Lower lobe of right lung (tissue), 2 donors: ENCODE results near the gene NME4. TPM values are rescaled to one million over a fixed set of nuclear protein-coding genes. Genes with fewer than 3 reads are reported as not detected.

Experiments used
- ATAC-seq, 2 donors: fragments of 200-7000 bp; cut with Tn5 transposase; one replicate each; pipeline ENCODE4 v1.9.1; 2020 to 2022; ENCODE audit warnings: mild to moderate bottlenecking in 2 of 2, moderate library complexity in 2 of 2
- DNase-seq: peaks from one replicate; pipeline ENCODE4 v3.0.0-alpha.2; 2020
- H3K27ac ChIP-seq: fragments of 200-600 bp; one replicate; pipeline ENCODE4 v1.8.0; 2022
- H3K27me3 ChIP-seq: fragments of 200-600 bp; one replicate; pipeline ENCODE4 v1.8.0; 2022; ENCODE audit warnings: low read depth
- H3K36me3 ChIP-seq: fragments of 200-600 bp; one replicate; pipeline ENCODE4 v1.8.0; 2022; ENCODE audit warnings: mild to moderate bottlenecking
- H3K4me1 ChIP-seq: fragments of 200-600 bp; one replicate; pipeline ENCODE4 v1.8.0; 2022
- H3K4me3 ChIP-seq: fragments of 200-600 bp; one replicate; pipeline ENCODE4 v1.8.0; 2022; ENCODE audit warnings: mild to moderate bottlenecking
- H3K9me3 ChIP-seq: fragments of 200-600 bp; one replicate; pipeline ENCODE4 v1.8.0; 2022
- CTCF ChIP-seq: fragments of 200-600 bp; IDR thresholded peaks from one replicate; pipeline ENCODE4 v1.8.0; 2022; ENCODE audit warnings: antibody characterized with exemption, mild to moderate bottlenecking
- intact Hi-C: fragments of 100-400 bp; cut with DNase I; formaldehyde crosslinking; loops from one replicate; pipeline ENCODE4 v1.11.0; 2022
- total RNA-seq: library from RNA; stranded (reverse); fragmentation: NEBNext Ultra II Directional; extraction: Animal tissue kit (Norgen Biotek cat#: 25700); gene quantifications from one replicate; pipeline ENCODE4 v1.2.1, GENCODE V29; 2021
- donor health status: DM: no; HTN: yes; CAD: no; lungs with severe emphysema.

NME4 gene
- total RNA-seq, 1 donor from 2014 or later: 42.3 TPM

DNA sequence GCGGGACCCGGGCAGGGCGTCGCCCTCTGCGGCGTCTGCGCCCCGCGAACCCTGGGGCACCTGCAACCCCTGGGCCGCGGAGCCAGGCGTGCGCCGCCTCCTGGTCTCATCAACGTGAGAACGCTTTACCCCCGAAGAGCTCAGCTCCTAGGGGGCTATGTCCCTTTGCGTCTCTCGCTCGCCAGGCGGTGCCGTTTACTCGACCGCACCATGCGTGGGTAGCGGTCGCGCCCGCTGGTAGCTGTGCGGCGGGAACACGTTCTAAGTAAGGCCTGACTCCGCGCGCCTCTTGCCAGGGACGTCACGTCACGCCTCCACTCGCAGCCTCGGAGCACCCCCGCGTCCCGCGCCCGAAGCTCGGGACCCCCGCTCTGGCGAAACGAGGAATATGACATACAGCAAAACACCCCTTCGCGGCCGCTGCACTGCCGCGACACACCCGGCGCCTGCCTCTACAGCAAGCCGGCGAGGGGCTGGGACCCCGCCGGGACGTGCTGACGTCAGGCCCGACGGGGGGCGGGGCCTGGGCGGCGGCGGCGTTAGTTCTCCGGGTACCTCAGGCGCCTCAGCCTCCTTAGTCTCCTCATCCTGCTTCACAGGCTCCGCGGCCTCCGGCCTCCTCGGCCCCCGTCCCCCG lies 28.2 kb downstream of the NME4 start, which contains the start of gene RAB11FIP3:
Gene RAB11FIP3 (plus strand): TSS at position 568 of the 637 bp plus-strand sequence. CDS start 358 bp downstream, outside the sequence.
- Histone ChIP-seq H3K27me3 (no peaks in the 10 kb centered on the region), H3K4me1 (peaks cover 36% of the 10 kb centered on the region), H3K36me3 (no peaks in the 10 kb centered on the region), H3K4me3 (peak within 1 kb of the TSS; percentile 78), H3K9me3 (no peaks in the 10 kb centered on the region), H3K27ac (peak within 1 kb of the TSS; percentile 93)
- intact Hi-C loops: no loop called here
- DNase-seq (peak; percentile 86), ATAC-seq (peak; percentile 93 to 94)
- peak; percentile 19 for TF ChIP-seq CTCF

- Histone ChIP-seq H3K27ac (peak overlapping the region; percentile 93), H3K9me3 (no peaks in the 10 kb centered on the region), H3K36me3 (no peaks in the 10 kb centered on the region), H3K27me3 (no peaks in the 10 kb centered on the region), H3K4me3 (peak overlapping the region; percentile 78), H3K4me1 (peaks cover 36% of the 10 kb centered on the region)
- ATAC-seq (peak in 1 of 2 donors; percentile 40), DNase-seq (no peak)
- no peak for TF ChIP-seq CTCF
- intact Hi-C loops: no loop called here
Observed at GRCh38 chr16:425740-426114, 28.7 kb downstream of the NME4 start.

- intact Hi-C loops: no loop called here
- H3K27ac ChIP-seq: no peak overlapping the region
- DNase-seq (no peak), ATAC-seq (no peak)
- no peaks in the 10 kb centered on the region for H3K9me3 ChIP-seq
- peak overlapping the region; percentile 78 for H3K4me3 ChIP-seq
- no peaks in the 10 kb centered on the region for H3K27me3 ChIP-seq
- peaks cover 36% of the 10 kb centered on the region for H3K4me1 ChIP-seq
- H3K36me3 ChIP-seq: no peaks in the 10 kb centered on the region
- TF ChIP-seq CTCF: no peak
Observed at GRCh38 chr16:426115-426905, 29.3 kb downstream of the NME4 start.

GRCh38 chr16:426906-427249 lies 29.9 kb downstream of the NME4 start:
- H3K9me3 ChIP-seq: no peaks in the 10 kb centered on the region
- ATAC-seq (no peak), DNase-seq (no peak)
- peaks cover 36% of the 10 kb centered on the region for H3K4me1 ChIP-seq
- no peak for TF ChIP-seq CTCF
- H3K36me3 ChIP-seq: no peaks in the 10 kb centered on the region
- H3K27ac ChIP-seq: no peak overlapping the region
- intact Hi-C loops: no loop called here
- no peaks in the 10 kb centered on the region for H3K27me3 ChIP-seq
- peak overlapping the region; percentile 78 for H3K4me3 ChIP-seq

DNA sequence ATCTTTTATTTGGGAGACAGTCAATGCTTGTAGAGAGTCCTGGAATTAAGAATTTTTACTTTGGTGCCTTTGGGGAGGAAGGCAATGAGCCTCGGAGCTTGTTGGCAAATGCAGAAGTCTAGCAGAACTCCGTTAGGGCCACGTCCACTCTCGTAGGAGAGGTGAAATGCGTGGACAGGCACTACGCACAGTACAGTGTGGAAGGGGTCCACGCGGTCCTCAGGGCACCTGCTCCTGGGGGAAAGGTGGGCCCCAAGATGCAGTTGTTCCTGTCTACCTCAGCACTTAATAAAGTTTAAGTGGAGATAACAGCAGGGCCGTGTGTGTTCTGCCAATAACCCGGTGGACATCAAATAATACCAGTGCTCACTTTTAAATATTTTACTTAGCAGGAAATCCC lies 30.3 kb downstream of the NME4 start:
- no peak for DNase-seq
- Histone ChIP-seq H3K4me1 (peaks cover 36% of the 10 kb centered on the region), H3K27me3 (no peaks in the 10 kb centered on the region), H3K4me3 (peak overlapping the region; percentile 78), H3K9me3 (no peaks in the 10 kb centered on the region), H3K36me3 (no peaks in the 10 kb centered on the region), H3K27ac (no peak overlapping the region)
- TF ChIP-seq CTCF: no peak
- intact Hi-C loops: no loop called here
- no peak for ATAC-seq
